HG03025 (cell line): ENCODE data around the gene AFF3.

Source experiments
- ATAC-seq: cut with Tn5 transposase; IDR thresholded peaks from one replicate; pipeline ENCODE4 v1.9.1; 2021; ENCODE audit warnings: mild to moderate bottlenecking, moderate library complexity; ENCODE audit not compliant: unreplicated experiment, low FRiP score

The AFF3 gene

DNA sequence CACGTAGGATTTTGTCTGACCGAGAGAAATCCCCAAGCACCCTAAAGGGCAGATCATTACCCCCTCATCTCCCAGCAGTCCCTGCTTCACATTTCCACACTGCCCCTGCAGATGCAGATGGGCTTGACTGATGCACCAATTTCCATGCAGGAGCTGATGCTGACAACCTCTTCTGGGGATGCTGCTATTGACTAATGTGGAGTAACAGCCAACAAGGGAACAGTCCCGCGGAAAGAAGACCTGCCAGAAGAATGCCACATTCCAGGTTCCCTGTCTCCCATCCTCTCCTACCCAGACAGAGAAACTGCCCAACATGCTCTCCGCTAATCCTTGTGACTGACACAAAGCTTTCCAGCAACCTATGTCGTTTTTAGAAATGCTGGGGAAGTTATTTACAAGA, 91.7 kb downstream of the AFF3 start:
- ATAC-seq: no peak

GRCh38 chr2:100046961-100047947, 95.1 kb downstream of the AFF3 start:
- ATAC-seq: no peak

DNA sequence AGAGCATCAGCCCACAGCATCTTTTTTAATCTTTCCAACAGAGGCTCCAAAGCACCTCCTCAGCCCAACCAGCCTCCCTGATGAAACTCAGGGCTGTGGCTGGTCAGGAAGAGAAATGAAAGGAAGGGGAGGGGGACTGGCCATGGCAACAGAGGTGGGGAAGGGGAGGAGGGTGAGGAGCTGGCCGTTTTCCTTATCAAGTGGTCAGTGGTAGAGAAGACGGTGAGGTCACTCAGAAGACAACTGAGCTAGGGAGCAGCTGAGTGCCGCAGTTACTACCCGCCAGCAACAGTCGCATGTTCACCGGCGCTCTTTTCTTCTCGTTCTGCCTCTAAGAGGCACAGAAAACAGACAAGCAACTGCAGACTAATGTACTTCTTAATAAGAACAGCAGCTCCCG, 97.4 kb downstream of the AFF3 start:
- no peak for ATAC-seq

GRCh38 chr2:100043891-100044255, 98.5 kb downstream of the AFF3 start:
- no peak for ATAC-seq

- no peak for ATAC-seq
Measured at GRCh38 chr2:100043081-100043890, 99.1 kb downstream of the AFF3 start.

GRCh38 chr2:100042562-100042961, 99.8 kb downstream of the AFF3 start:
- ATAC-seq: no peak

- no peak for ATAC-seq
Measured at GRCh38 chr2:100041946-100042345, 100.4 kb downstream of the AFF3 start.

DNA sequence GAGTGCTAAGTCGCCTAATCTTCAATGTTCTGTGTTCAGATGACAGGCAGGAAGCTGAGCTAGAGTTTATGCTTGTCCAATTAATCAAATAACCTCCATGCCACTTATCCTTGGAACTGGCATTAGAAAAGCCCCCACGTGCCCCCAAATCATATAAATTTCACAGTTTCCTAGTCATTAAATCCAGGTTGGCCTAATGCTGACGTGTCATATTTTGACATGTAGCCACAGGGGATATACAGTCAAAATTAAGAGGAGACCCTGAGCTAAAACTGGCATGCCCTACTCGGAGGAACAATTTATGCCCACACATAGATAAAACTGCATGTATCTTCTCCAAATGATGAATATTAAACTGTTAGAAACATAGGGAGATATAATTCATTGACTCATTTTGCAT, 101.0 kb downstream of the AFF3 start:
- ATAC-seq: no peak

GRCh38 chr2:100040906-100041305, 101.5 kb downstream of the AFF3 start:
- no peak for ATAC-seq

- no peak for ATAC-seq
Measured at GRCh38 chr2:100039291-100039980, 103.0 kb downstream of the AFF3 start.

GRCh38 chr2:100038011-100038410, 104.4 kb downstream of the AFF3 start:
- no peak for ATAC-seq

DNA sequence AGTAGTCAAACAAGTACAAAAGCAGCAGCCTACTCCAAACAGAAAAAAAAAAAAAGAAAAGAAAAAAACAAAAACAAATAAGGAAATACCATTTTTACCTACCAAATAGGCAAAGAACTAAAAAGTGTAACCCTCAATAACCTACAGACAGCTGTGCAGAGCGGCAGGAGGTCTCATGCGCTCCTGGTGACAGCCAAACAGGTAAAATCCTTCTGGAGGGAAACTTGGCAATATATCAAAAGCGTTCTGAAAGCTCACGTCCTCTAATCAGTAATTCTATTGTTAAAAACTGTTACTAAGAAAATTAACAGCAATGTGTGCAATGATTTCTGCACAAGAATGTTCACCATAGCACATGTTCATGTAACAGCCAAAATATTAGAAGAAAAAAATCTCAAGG, 105.6 kb downstream of the AFF3 start:
- no peak for ATAC-seq

- ATAC-seq: no peak
Measured at GRCh38 chr2:100036026-100036425, 106.4 kb downstream of the AFF3 start.

- no peak for ATAC-seq
Measured at GRCh38 chr2:100034431-100034830, 108.0 kb downstream of the AFF3 start.

GRCh38 chr2:100033976-100034375, 108.4 kb downstream of the AFF3 start:
- ATAC-seq: no peak

- no peak for ATAC-seq
Measured at GRCh38 chr2:100031604-100032003, 110.8 kb downstream of the AFF3 start.

DNA sequence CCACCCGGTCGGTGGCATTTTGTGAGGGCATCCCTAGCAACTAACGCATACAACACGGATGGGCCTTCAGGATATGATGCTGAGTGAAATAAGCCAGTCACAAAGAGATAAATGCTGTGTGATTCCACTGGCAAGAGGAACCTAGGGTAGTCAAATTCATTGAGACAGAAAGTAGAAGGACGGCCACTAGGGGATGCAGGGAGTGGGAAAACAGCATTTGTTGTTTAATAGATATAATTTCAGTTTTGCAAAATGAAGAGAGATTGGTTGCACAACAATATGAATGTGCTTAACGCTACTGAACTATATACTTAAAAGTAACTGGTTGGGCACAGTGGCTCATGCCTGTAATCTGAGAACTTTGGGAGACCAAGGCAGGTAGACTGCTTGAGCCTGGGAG, 112.9 kb downstream of the AFF3 start:
- ATAC-seq: no peak

DNA sequence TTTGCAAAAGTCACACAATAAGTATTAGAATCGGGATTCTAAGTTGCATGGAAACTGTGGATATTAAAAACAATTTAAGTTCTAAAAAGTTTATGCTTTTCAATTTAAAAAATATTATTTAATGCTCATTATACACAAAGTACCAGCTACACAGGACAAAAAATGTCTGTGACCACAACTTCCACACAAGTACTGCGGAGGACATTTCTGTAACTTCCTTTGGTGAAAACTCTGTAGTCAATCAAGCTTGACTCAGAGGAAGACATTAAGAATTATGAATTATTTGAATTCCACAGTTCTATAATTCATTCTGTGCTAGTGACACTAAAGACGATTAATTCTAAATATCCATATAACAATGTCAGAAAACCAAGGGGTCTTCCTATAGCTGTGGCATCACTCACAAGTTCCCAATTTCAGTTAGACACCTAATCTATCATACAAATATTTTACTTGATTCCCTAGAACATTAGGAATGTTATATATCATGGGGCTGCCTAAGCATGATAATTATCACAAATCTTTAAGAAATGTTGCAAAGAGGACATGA, 120.5 kb downstream of the AFF3 start:
- no peak for ATAC-seq

DNA sequence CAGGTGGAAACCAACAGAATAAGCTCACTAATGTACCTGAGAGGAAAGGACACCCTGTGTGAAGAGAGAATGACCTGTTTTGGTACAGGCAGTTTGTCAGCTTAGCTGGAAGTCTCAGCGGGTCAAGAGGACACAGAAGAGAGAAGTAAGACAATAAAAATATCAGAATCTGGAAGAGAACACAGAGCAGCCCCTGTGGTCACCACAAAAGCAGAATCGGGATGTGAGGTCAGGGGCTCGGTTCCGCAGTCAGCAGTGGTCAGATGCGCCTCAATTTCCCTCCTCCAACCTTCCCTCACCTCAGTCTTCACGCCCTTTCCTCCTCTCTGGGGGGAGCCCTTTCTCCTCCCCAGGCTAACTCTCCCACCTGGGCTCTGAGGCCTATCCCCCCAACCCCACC, 122.9 kb downstream of the AFF3 start:
- no peak for ATAC-seq

- ATAC-seq: no peak
Measured at GRCh38 chr2:100018341-100019193, 123.8 kb downstream of the AFF3 start.
